IMR-90 (cell line): ENCODE results near the gene SEPTIN2. TPM values are rescaled to one million over a fixed set of nuclear protein-coding genes. Genes with fewer than 3 reads are reported as not detected.

ENCODE experiments used
- ATAC-seq: fragments of 200-7000 bp; cut with Tn5 transposase; 2 replicates; pipeline ENCODE4 v1.9.1; 2020; ENCODE audit warnings: low read depth, mild to moderate bottlenecking, moderate library complexity
- BruUV-seq: library from RNA; stranded (reverse); fragments of 400-500 nt; replicated peaks from 2 replicates; lab custom pipeline; 2021; lab: Mats Ljungman, UMichigan
- CTCF ChIA-PET: fragments of 300-600 bp; formaldehyde crosslinking; extraction: SDS; loops from one replicate; lab custom pipeline; 2021; ENCODE audit warnings: antibody characterized with exemption; lab: Yijun Ruan, JAX
- POLR2A ChIA-PET: fragments of 300-600 bp; sonication (Branson Sonifier 250); formaldehyde crosslinking; loops from one replicate; lab custom pipeline; 2022; ENCODE audit warnings: antibody characterized with exemption; ENCODE audit not compliant: unreplicated experiment; lab: Charles Lee
- DNase-seq: peaks from one replicate; pipeline ENCODE4 v3.0.0; 2013
- H2AFZ ChIP-seq: replicated peaks from 2 replicates; pipeline ENCODE3; 2013; ENCODE audit warnings: low read length, mild to moderate bottlenecking; ENCODE audit not compliant: poor library complexity
- H2AK5ac ChIP-seq: 2 replicates; pipeline ENCODE4 v1.6.1; 2013; ENCODE audit warnings: low read depth, low read length, inconsistent platforms
- H2AK9ac ChIP-seq: replicated peaks from 2 replicates; pipeline ENCODE3; 2013; ENCODE audit warnings: mild to moderate bottlenecking, low read depth, low read length, moderate library complexity; ENCODE audit not compliant: poor library complexity
- H2BK120ac ChIP-seq: 2 replicates; pipeline ENCODE4 v1.6.1; 2013; ENCODE audit warnings: low read depth, low read length, inconsistent platforms
- H2BK15ac ChIP-seq: 3 replicates; pipeline ENCODE4 v1.6.1; 2013; ENCODE audit warnings: low read depth, low read length, inconsistent platforms
- H2BK20ac ChIP-seq: 2 replicates; pipeline ENCODE4 v1.6.1; 2013; ENCODE audit warnings: low read depth, mild to moderate bottlenecking, inconsistent platforms, low read length, moderate library complexity
- H2BK5ac ChIP-seq: 2 replicates; pipeline ENCODE4 v1.6.1; 2013; ENCODE audit warnings: mild to moderate bottlenecking, low read depth, low read length, inconsistent platforms; ENCODE audit not compliant: poor library complexity, severe bottlenecking
- H3K14ac ChIP-seq: replicated peaks from 2 replicates; pipeline ENCODE4 v1.6.1; 2013; ENCODE audit warnings: low read depth, low read length, inconsistent platforms
- H3K18ac ChIP-seq: 2 replicates; pipeline ENCODE4 v1.6.1; 2013; ENCODE audit warnings: low read depth, low read length, control low read depth
- H3K23ac ChIP-seq: 2 replicates; pipeline ENCODE4 v1.6.1; 2013; ENCODE audit warnings: low read depth, low read length, inconsistent platforms
- H3K27ac ChIP-seq: 2 replicates; pipeline ENCODE4 v1.5.1; 2013; ENCODE audit warnings: mild to moderate bottlenecking, control low read depth, low read length; ENCODE audit not compliant: insufficient read depth
- H3K27me3 ChIP-seq: 2 replicates; pipeline ENCODE4 v1.6.1; 2013; ENCODE audit warnings: low read length; ENCODE audit not compliant: control insufficient read depth, insufficient read depth
- H3K36me3 ChIP-seq: 2 replicates; pipeline ENCODE4 v1.6.1; 2013; ENCODE audit warnings: low read length, mixed read lengths; ENCODE audit not compliant: control insufficient read depth, insufficient read depth
- H3K4ac ChIP-seq: 2 replicates; pipeline ENCODE4 v1.6.1; 2013; ENCODE audit warnings: low read depth, low read length, inconsistent platforms
- H3K4me1 ChIP-seq: 2 replicates; pipeline ENCODE4 v1.6.1; 2013; ENCODE audit warnings: low read length, mixed read lengths; ENCODE audit not compliant: control insufficient read depth, insufficient read depth
- H3K4me2 ChIP-seq: 2 replicates; pipeline ENCODE4 v1.6.1; 2013; ENCODE audit warnings: low read depth, mild to moderate bottlenecking, control low read depth, low read length, moderate library complexity
- H3K4me3 ChIP-seq: 2 replicates; pipeline ENCODE4 v1.5.1; 2013; ENCODE audit warnings: low read depth, mild to moderate bottlenecking, control low read depth, low read length, moderate library complexity; ENCODE audit not compliant: insufficient read depth
- H3K56ac ChIP-seq: 2 replicates; pipeline ENCODE4 v1.6.1; 2013; ENCODE audit warnings: low read length, inconsistent platforms; ENCODE audit not compliant: insufficient read depth; ENCODE audit errors: extremely low read depth
- H3K79me1 ChIP-seq, 2 experiments: 2 replicates each; pipeline ENCODE4 v1.6.1; 2013; ENCODE audit warnings: low read length in 2 of 2, inconsistent platforms in 1 of 2, low read depth in 1 of 2
- H3K9ac ChIP-seq: 2 replicates; pipeline ENCODE4 v1.6.1; 2013; ENCODE audit warnings: low read depth, low read length, control low read depth
- H3K9me1 ChIP-seq: 2 replicates; pipeline ENCODE4 v1.6.1; 2013; ENCODE audit warnings: low read length, inconsistent platforms; ENCODE audit not compliant: insufficient read depth
- H3K9me3 ChIP-seq: 2 replicates; pipeline ENCODE4 v1.6.1; 2013; ENCODE audit warnings: low read length; ENCODE audit not compliant: control insufficient read depth, insufficient read depth
- H4K20me1 ChIP-seq: 2 replicates; pipeline ENCODE4 v1.6.1; 2013; ENCODE audit warnings: low read length, inconsistent platforms; ENCODE audit not compliant: insufficient read depth
- H4K5ac ChIP-seq: 2 replicates; pipeline ENCODE4 v1.6.1; 2013; ENCODE audit warnings: mild to moderate bottlenecking, low read depth, low read length, control low read depth
- H4K8ac ChIP-seq, 2 experiments: 2 replicates each; pipeline ENCODE4 v1.6.1; 2013; ENCODE audit warnings: low read depth in 2 of 2, low read length in 2 of 2, control low read depth in 1 of 2, inconsistent platforms in 1 of 2
- H4K91ac ChIP-seq: 2 replicates; pipeline ENCODE4 v1.6.1; 2013; ENCODE audit warnings: low read depth, low read length, inconsistent platforms; ENCODE audit not compliant: insufficient read depth
- BHLHE40 ChIP-seq: fragments of 150-350 bp; IDR thresholded peaks from 2 replicates; pipeline ENCODE4 v1.6.1; 2016; ENCODE audit warnings: mild to moderate bottlenecking, low read depth, low read length
- MAFK ChIP-seq: IDR thresholded peaks from 2 replicates; pipeline ENCODE4 v1.6.1; 2012; ENCODE audit warnings: low read depth, low read length, improper control_type of control experiment
- MAZ ChIP-seq: IDR thresholded peaks from 2 replicates; pipeline ENCODE4 v1.6.1; 2012; ENCODE audit warnings: low read depth, mild to moderate bottlenecking, low read length, improper control_type of control experiment, moderate library complexity, borderline replicate concordance
- MXI1 ChIP-seq: IDR thresholded peaks from 2 replicates; pipeline ENCODE4 v1.6.1; 2012; ENCODE audit warnings: low read depth, mild to moderate bottlenecking, low read length, moderate library complexity, borderline replicate concordance
- NFE2L2 ChIP-seq: fragments of 150-350 bp; IDR thresholded peaks from 2 replicates; pipeline ENCODE4 v1.6.1; 2016; ENCODE audit warnings: low read depth, mild to moderate bottlenecking, low read length
- RAD21 ChIP-seq: IDR thresholded peaks from 2 replicates; pipeline ENCODE4 v1.6.1; 2012; ENCODE audit warnings: low read length, improper control_type of control experiment
- RCOR1 ChIP-seq: IDR thresholded peaks from 2 replicates; pipeline ENCODE4 v1.6.1; 2012; ENCODE audit warnings: mild to moderate bottlenecking, low read length, improper control_type of control experiment; ENCODE audit not compliant: insufficient replicate concordance
- WGBS, 2 experiments: methylation state at CpG; one replicate each; pipeline versions ENCODE4 v1.1.5 to v1.1.7; 2013; ENCODE audit warnings: missing lambda C conversion rate in 2 of 2; ENCODE audit not compliant: insufficient read length in 1 of 2; ENCODE audit errors: extremely low coverage in 2 of 2; 5-methylcytosine and 5-hydroxymethylcytosine counted together
- dilution Hi-C: fragments of 300-500 bp; cut with HindIII; formaldehyde crosslinking; loops from one replicate; pipeline ENCODE4 v1.14.3; 2018; ENCODE audit warnings: low sequenced_read_pairs; ENCODE audit not compliant: unreplicated experiment
- in situ Hi-C: fragments of 300-500 bp; cut with MboI; formaldehyde crosslinking; loops from 3 replicates; pipeline ENCODE4 v1.14.3; 2019; ENCODE audit warnings: low sequenced_read_pairs, inconsistent platforms, mixed read lengths
- intact Hi-C: fragments of 100-400 bp; cut with micrococcal nuclease; formaldehyde crosslinking; loops from 2 replicates; pipeline ENCODE4 v1.10.0; 2022
- polyA plus RNA-seq, 3 experiments: library from polyadenylated mRNA; depleted of rRNA; stranded (reverse); fragments of >200 nt; gene quantifications; 2 replicates each; pipeline ENCODE4 v1.2.3, GENCODE V29; 2012; ENCODE audit warnings: low replicate concordance in 1 of 3
- total RNA-seq: library from RNA; depleted of rRNA; stranded (reverse); fragments of >200 nt; gene quantifications from 2 replicates; pipeline ENCODE4 v1.2.3, GENCODE V29; 2012

Gene SEPTIN2
- total and polyA plus RNA-seq, 2 of the 4 experiments (the other 2 are of a cell fraction): 420 to 504 TPM

DNA sequence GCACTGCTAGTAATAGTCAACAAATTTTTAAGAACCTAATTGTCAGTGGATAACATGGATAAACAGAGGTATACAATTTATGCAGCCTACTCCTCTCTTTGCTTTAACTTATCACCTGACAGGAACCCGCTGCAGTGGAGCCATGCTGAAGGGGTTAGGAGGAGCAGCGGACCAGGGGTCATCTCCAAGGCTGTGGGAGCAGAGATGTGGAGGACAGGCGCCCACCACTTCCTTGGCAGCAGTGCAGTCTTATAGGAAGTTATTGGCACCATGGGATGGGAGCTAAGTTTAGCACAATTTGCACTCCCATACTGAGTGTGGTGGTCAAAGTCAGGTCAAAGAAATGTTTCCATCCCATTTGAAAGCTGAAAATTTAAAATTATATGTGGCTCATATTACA lies 35.9 kb upstream of the SEPTIN2 start:
- in situ Hi-C loops: no loop called here
- Histone ChIP-seq H2BK5ac (no peak overlapping the region), H3K9ac (no peak overlapping the region), H3K27me3 (no peaks in the 10 kb centered on the region), H2AK9ac (peak overlapping the region; percentile 40), H4K8ac (peak overlapping the region in 1 of 2 experiments; percentile 72; a peak in 2 of 4 replicates), H3K4me2 (no peak overlapping the region), H3K9me3 (no peaks in the 10 kb centered on the region), H4K5ac (no peak overlapping the region), H3K23ac (no peak overlapping the region), H2AK5ac (peak overlapping the region; percentile 33; the same call in 1 of the 2 replicates), H3K9me1 (peaks cover 10% of the 10 kb centered on the region), H3K27ac (no peak overlapping the region), H4K91ac (peak overlapping the region; percentile 9; the same call in 1 of the 2 replicates), H3K56ac (no peak overlapping the region), H2BK15ac (no peak overlapping the region), H2AFZ (no peak overlapping the region), H3K36me3 (no peaks in the 10 kb centered on the region), H3K14ac (no peak overlapping the region), H3K4me3 (no peak overlapping the region), H3K4me1 (peaks cover 5% of the 10 kb centered on the region), H2BK120ac (no peak overlapping the region), H3K79me1 (peaks cover 27 to 56% of the 10 kb centered on the region in 2 experiments), H3K4ac (peak overlapping the region; percentile 24; the same call in 1 of the 2 replicates), H2BK20ac (no peak overlapping the region), H4K20me1 (peaks cover 24% of the 10 kb centered on the region), H3K18ac (no peak overlapping the region)
- ChIA-PET POLR2A (no interaction called here), CTCF (no interaction called here)
- TF ChIP-seq MAFK (no peak), NFE2L2 (no peak), BHLHE40 (no peak), RCOR1 (no peak), RAD21 (no peak), MXI1 (no peak), MAZ (no peak)
- WGBS, 2 experiments: 100% methylated on average over 1 of the region's 3 CpGs; no CpG with 5 or more reads in 1 of the 2 experiments
- dilution Hi-C loops: no loop called here
- intact Hi-C loops: no loop called here
- no TSS peak for BruUV-seq
- ATAC-seq (no peak), DNase-seq (no peak)
